ENCODE measurements around the gene CPSF7.

- TF ChIP-seq CTCF (IDR thresholded peaks at IDR 0.05; ENCODE audit: borderline replicate concordance, extremely low read depth, low read length, poor library complexity, severe bottlenecking) (no peak), EZH2 (IDR thresholded peaks at IDR 0.05; ENCODE audit: borderline replicate concordance, low read depth, low read length, severe bottlenecking) (no peak)
Measured at GRCh38 chr11:61474013-61474643, 44.4 kb upstream of the CPSF7 start.

Data from DND-41 (cell line).